RWPE1 (cell line): ENCODE data around the gene C19orf38.

Experiments
- CTCF ChIA-PET: fragments of 350-600 bp; sonication (Branson Sonifier 250); formaldehyde crosslinking; extraction: SDS; loops from one replicate; lab custom pipeline; 2021; lab: Yijun Ruan, JAX
- POLR2A ChIA-PET: fragments of 400-600 bp; formaldehyde crosslinking; extraction: SDS; loops from one replicate; lab custom pipeline; 2020; ENCODE audit warnings: antibody characterized with exemption; ENCODE audit not compliant: low non-redundant PET; lab: Yijun Ruan, JAX
- DNase-seq: peaks from one replicate; pipeline ENCODE4 v3.0.0; 2012; ENCODE audit warnings: low spot score
- H3K27ac ChIP-seq: fragments of 450-650 bp; 2 replicates; pipeline ENCODE4 v1.5.1; 2017
- CTCF ChIP-seq: fragments of 450-650 bp; conservative IDR thresholded peaks from 2 replicates; pipeline ENCODE4 v1.5.1; 2017; ENCODE audit warnings: low read depth, mild to moderate bottlenecking

C19orf38 gene

GRCh38 chr19:10808937-10809649, 39.1 kb upstream of the C19orf38 start:
- peak; percentile 80 for DNase-seq
- H3K27ac ChIP-seq: peak overlapping the region; percentile 76
- POLR2A ChIA-PET: no interaction called here
- CTCF ChIA-PET: interaction anchor here (0.5 to 1.0 kb wide), 3 partner anchors 9 to 265 kb away, joined by 3 read pairs; no protein-coding TSS in a partner anchor
- no peak for TF ChIP-seq CTCF

- no peak for DNase-seq
- no peak for TF ChIP-seq CTCF
- CTCF ChIA-PET: interaction anchor here (0.5 kb wide), 1 partner anchor 264 kb away, joined by 3 read pairs; no protein-coding TSS in a partner anchor
- peak overlapping the region; percentile 76 for H3K27ac ChIP-seq
- POLR2A ChIA-PET: no interaction called here
Measured at GRCh38 chr19:10809651-10810285, 38.4 kb upstream of the C19orf38 start.

GRCh38 chr19:10811391-10812111, 36.7 kb upstream of the C19orf38 start:
- H3K27ac ChIP-seq: peak overlapping the region; percentile 34; the same call in 1 of the 2 replicates
- no peak for DNase-seq
- no peak for TF ChIP-seq CTCF
- ChIA-PET POLR2A (no interaction called here), CTCF (no interaction called here)

- POLR2A ChIA-PET: interaction anchor here (0.5 kb wide), 1 partner anchor 922 kb away, joined by 3 read pairs; no protein-coding TSS in a partner anchor
- CTCF ChIA-PET: no interaction called here
Measured at GRCh38 chr19:10812196-10812595, 36.0 kb upstream of the C19orf38 start.

GRCh38 chr19:10812902-10813404, 35.3 kb upstream of the C19orf38 start:
- CTCF ChIA-PET: interaction anchor here (0.6 kb wide), 1 partner anchor 18 kb away, joined by 3 read pairs; no protein-coding TSS in a partner anchor
- DNase-seq: peak; percentile 38
- TF ChIP-seq CTCF: no peak
- H3K27ac ChIP-seq: peak overlapping the region; percentile 34
- POLR2A ChIA-PET: interaction anchor here (0.5 kb wide), 1 partner anchor 923 kb away, joined by 3 read pairs; no protein-coding TSS in a partner anchor

More at GRCh38 chr19:10812196-10812595, 36.0 kb upstream of the C19orf38 start:
- no peak for DNase-seq
- H3K27ac ChIP-seq: peak overlapping the region; percentile 34
- no peak for TF ChIP-seq CTCF
